HPDE6-E6E7 (cell line): Measurements from ENCODE around the gene SORBS2.

ENCODE experiments used
- DNase-seq: peaks from one replicate; pipeline ENCODE4 v3.0.0; 2011; ENCODE audit warnings: missing footprints; ENCODE audit errors: extremely low spot score

SORBS2 gene

DNA sequence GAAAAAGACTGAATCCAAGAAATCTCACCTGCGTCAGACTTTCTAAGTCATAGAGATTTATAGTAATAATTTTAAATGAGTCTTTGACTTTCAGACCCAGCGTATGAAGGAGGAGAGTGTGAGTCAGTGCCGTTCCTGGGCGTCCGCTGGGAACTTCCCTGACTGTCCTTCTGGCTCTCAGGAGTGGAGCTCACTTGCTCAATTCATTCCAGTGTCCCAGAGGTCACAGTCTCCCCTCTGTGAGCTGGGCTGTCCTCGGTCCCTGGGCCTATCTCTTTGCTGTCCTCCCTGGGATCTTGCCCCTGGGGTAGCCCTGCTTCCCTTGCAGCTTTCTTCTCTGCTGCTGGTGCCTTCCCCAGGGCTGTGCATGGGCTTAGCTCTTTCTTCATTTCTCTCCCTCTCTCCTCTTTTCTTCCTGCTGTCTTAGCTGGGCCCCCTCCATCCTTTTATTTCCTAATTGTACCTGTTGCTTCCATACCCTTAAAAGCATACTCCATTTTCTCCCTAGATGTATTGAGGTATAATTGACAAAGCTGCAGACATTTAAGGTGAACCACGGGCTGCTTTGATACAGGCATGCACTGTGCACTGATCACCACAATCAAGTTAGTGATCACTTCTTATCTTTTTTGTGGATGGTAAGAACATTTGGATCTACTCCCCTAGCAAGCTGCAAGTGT, 11.6 kb downstream of the SORBS2 start:
- no peak for DNase-seq

DNA sequence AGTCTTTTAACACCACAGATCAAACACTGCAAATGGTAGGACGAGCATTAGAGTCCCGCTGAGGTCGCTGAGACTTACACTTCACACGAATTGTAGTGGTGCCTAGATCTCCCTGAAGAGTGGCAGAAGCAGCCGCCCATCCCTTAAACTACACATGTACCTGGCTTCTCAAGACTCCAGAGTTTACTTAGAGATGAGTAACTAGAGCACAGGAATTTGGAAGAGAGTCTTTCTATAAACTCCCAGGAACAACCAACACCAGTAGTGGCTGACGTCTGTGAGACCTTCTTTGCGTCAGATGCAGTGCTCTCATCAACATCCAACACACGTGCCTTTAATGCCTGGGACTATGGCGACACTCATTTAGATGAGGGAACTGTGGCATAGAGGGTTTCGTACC, 12.6 kb downstream of the SORBS2 start:
- no peak for DNase-seq

DNA sequence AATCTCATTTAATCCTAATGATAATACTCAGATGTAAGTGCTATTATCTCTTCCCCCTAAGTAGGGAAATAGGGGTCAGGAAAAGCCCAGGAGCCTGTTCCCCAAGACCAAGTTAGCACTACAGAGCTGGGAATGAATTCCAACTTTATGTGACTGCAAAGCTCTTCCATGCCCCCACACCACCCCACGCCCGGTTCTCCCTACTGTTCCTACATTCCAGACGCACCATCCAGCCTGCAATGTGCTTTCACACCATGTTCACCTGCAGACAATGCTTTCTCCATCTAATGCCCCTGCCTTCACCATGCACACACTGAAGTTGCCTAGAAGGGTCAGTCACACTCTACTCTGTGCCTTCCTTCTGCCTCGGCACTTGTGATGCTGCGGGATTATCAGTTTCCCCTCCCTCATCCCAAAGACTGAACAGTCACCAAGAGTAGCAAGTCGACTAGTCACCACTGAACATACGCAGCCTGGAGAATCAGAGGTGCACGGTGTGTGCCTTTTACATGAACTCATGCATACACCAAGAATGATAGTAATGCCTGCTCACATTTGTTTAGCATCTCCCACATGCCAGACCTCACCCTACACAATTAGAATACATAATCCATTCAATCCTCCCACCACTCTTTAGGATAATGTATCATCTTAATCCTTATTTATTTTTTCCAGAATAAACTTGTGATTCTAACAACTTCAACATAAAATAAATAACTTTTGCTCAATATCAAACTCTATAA, 14.2 kb downstream of the SORBS2 start:
- no peak for DNase-seq

GRCh38 chr4:185797018-185797417, 15.0 kb downstream of the SORBS2 start:
- DNase-seq: no peak

- no peak for DNase-seq
Observed at GRCh38 chr4:185796176-185796575, 15.8 kb downstream of the SORBS2 start.

GRCh38 chr4:185794637-185795036, 17.4 kb downstream of the SORBS2 start:
- no peak for DNase-seq

- no peak for DNase-seq
Observed at GRCh38 chr4:185793716-185794115, 18.3 kb downstream of the SORBS2 start.

DNA sequence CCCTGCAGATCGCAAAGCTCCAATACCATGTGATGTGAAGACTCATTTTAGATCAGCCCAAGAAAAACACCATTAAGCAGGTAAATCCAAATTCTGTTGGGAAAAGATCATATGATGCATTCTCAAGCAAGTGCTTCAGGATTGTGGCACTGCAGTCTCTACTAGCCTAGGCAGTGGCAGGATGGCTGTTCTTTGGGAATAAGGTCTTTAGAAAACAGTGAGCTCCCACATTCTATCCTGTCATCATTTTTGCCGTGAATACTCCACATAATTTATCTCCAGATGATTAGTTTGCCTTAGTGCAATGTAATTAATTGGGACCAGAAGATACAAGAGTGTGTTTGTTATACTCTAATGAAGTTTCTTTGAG, 18.9 kb downstream of the SORBS2 start:
- DNase-seq: no peak

DNA sequence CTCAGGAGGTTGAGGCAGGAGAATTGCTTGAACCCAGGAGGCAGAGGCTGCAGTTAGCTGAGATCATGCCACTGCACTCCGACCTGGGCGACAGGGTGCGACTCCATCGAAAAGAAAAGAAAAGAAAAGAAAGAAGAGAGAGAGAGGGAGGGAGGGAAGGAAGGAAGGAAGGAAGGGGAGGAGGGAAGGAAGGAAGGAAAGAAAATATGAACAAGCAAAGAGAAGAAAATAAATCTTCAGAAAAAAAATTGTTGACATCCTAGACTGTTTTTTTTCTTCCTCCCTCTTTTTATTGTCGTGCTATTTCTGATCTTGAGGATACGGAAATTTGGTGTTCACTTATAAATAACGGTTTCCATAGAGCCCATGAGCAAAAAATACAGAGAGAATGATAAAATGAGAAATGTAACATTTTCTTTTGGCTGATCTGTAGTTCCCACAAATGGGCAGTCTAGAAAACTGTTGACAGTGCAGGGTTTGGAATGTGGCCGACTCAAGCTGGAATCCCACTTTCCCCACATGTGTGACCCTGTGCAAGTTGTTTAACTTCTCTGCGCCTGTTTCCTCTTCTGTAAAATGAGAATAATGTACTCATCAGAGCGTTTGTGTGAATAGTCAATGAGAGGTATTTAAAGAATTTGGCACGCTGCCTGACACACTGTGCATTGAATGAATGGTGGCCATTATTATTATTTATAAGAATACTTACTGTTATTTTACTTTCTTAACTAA, 19.4 kb downstream of the SORBS2 start:
- DNase-seq: peak; percentile 28

DNA sequence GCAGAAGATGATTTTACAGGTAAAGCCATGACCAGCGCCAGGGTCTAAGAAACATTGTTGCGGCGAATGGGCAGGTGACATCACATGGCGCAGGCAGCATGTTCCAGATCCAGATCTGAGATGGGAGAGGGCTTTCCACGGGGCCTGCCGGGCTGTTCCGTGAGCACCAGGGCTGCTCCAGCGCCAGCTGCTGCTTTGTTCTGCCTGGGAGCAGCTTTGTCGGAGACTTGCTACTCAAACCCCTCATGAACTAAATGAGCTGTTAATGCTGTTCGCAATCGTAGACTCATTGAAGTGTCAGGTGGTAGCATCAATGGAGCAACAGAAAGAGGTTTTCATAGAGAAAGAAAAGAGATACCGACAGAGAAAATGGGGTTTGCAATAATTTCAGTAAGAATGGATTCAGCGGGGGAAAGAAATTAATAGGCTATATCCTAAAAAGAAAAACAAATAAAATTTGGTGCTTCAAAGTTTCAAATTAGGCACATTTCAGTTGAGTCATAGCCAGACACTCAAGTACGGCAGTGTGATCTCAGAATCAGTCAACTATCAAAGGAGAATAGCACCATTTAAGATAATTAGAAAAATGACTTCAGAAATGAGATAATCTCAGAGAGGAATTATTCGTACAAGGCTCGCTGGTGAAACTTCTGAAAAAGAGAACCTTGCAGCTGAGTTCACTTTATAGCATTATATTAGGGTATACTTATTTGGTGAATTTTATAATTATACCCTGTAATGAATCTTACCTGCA, 23.9 kb downstream of the SORBS2 start:
- no peak for DNase-seq

DNA sequence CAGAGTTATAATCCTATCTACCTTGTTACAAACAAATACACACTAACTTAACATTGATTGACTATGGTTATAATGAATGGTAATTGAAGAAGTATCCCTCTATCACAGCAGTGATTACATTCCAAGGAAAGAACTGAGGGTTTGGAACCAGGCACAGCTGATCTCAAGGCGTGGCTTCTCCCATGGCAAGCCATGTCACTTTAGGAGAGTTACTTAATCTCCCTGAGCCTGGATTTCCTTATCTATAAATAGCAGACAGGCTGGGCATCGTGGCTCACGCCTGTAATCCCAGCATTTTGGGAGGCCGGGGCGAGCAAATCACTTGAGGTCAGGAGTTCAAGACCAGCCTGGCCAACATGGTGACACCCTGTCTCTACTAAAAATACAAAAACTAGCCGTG, 25.6 kb downstream of the SORBS2 start:
- no peak for DNase-seq

GRCh38 chr4:185783574-185783973, 28.4 kb downstream of the SORBS2 start:
- DNase-seq: no peak

GRCh38 chr4:185782523-185782922, 29.5 kb downstream of the SORBS2 start:
- DNase-seq: peak; percentile 28

DNA sequence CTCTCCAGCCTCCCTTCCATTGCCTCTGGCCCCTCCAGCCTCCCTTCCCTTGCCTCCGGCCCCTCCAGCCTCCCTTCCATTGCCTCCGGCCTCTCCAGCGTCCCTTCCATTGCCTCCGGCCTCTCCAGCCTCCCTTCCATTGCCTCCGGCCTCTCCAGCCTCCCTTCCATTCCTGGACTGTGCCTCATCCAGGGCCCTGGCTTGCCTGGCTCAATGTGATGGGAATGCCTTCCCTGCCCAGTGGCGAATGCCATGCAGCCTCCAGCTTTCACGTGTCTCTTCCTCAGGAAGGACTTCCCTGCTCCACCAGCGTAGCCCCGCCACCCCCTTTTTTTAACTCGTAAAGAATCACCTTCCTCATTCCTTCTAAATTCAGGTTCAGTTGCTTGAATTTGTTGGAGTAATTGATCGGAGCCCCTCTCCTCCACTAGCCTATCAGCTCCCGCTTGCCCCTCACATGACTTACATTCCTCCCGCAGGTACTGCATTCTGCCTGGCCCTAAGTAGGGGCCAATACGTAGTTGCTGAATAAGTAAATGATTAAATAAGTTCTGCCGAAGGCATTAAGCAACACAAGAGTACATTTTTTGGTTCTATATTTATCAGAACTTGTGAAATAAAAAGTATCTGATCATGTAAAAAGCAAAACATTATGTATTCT, 30.3 kb downstream of the SORBS2 start:
- no peak for DNase-seq

- no peak for DNase-seq
Observed at GRCh38 chr4:185780472-185780871, 31.5 kb downstream of the SORBS2 start.

DNA sequence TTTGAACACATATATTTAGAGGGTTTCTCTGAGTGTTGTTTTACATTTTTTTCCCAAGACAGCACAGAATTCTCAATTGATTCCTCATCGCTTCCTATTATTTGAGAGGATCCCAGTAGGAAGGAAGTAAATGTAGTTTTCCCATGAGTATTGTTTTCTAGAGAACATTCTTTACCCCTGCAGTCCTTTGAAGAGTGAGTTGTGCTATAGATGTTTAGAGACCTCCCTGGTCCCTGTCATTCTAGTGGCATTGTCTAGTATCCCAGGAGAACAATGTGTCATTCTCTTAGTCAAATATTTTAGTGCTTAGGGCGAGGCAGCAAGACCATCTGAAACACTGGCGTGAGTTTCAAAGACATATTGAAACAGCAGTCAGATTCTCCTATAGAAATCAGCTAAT, 32.5 kb downstream of the SORBS2 start:
- no peak for DNase-seq

GRCh38 chr4:185778307-185778706, 33.7 kb downstream of the SORBS2 start:
- peak; percentile 63 for DNase-seq

- no peak for DNase-seq
Observed at GRCh38 chr4:185775792-185776555, 36.0 kb downstream of the SORBS2 start.

GRCh38 chr4:185774845-185775680, 36.9 kb downstream of the SORBS2 start:
- no peak for DNase-seq

DNA sequence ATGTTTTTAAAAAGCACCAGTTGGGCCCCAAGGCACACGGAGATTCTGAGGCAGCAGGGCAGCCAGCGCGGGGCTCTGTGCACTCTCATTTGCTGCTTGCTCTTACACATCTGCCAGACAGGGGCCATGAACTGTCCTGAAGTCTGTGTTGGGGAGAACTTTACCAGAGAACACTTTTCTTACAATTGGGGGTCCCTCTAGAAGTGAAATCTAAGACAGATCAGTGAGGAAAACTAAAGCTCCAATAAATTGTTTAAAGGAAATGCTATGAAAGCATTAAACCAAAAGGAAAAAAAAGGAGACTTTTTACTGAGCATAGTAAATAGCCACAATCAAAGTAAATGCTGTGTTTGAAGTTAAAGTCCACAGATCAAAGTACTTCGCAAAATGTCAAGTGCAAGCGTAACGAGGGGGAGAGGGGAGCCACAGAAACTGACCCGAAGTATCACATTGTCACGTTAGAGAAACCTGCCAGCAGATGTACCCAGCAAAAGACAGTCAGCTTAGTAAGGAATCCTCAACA, 37.8 kb downstream of the SORBS2 start:
- DNase-seq: no peak
